Measurements from ENCODE around the gene SNX24. TPM values are rescaled to one million over a fixed set of nuclear protein-coding genes. Genes with fewer than 3 reads are reported as not detected.

The SNX24 gene
- total RNA-seq, 4 donors from 2014 or later: 13.3 to 21.5 (median 17.9) TPM

DNA sequence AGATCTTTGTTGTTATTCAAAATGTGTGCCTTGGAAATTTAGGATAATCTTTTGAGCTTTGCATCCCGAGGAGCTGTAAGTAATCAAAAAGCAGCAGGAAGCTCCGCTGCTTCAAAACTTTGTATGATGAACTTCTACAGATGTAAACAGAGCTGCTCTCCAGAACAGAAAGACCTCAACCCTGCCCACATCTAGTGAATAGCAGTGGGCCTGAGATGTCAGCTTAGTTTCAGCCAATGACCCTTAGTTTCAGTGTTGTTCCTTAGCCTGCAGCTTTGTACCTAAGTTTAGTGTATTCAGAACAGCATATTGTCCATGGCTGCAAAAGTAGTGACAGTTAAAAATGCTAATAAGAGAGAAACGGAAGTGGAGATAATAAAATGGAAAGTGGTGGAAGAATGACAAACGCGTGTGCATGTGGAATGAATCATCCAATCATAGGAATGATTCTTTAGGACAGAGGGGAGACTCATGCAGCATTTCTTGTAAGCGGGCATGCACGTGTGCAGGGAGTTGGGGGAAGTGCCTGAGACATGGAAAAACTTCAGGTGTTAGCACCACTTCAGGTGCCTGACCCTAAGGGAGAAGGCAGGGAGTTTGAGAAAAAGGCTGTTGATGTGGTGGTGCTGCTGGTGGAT, 24.9 kb downstream of the SNX24 start:
- no peak for DNase-seq (ENCODE audit: low spot score)
- TF ChIP-seq, protein P1, sequence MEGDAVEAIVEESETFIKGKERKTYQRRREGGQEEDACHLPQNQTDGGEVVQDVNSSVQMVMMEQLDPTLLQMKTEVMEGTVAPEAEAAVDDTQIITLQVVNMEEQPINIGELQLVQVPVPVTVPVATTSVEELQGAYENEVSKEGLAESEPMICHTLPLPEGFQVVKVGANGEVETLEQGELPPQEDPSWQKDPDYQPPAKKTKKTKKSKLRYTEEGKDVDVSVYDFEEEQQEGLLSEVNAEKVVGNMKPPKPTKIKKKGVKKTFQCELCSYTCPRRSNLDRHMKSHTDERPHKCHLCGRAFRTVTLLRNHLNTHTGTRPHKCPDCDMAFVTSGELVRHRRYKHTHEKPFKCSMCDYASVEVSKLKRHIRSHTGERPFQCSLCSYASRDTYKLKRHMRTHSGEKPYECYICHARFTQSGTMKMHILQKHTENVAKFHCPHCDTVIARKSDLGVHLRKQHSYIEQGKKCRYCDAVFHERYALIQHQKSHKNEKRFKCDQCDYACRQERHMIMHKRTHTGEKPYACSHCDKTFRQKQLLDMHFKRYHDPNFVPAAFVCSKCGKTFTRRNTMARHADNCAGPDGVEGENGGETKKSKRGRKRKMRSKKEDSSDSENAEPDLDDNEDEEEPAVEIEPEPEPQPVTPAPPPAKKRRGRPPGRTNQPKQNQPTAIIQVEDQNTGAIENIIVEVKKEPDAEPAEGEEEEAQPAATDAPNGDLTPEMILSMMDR (IDR thresholded peaks at IDR 0.05): no peak
- ATAC-seq (ENCODE audit: low FRiP score): no peak

DNA sequence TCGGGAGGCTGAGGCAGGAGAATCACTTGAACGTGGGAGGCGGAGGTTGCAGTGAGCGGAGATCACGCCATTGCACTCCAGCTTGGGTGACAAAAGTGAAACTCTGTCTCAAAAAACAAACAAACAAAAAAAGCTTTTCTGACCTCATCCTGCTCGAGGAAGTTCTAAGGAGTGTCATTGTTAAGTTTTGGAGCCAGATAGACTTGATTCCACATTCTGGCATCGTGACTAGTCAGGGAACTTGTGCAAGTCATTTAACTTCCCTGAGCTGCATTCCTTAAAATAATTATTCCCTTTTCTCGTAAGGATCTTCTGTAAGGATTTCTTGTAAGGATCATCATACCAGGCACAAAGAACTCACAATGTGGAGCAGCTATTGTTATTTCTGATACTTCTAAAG, 26.2 kb downstream of the SNX24 start:
- no peak for DNase-seq (ENCODE audit: low spot score)
- TF ChIP-seq, protein P1 (IDR thresholded peaks at IDR 0.05): no peak
- no peak for ATAC-seq (ENCODE audit: low FRiP score)

DNA sequence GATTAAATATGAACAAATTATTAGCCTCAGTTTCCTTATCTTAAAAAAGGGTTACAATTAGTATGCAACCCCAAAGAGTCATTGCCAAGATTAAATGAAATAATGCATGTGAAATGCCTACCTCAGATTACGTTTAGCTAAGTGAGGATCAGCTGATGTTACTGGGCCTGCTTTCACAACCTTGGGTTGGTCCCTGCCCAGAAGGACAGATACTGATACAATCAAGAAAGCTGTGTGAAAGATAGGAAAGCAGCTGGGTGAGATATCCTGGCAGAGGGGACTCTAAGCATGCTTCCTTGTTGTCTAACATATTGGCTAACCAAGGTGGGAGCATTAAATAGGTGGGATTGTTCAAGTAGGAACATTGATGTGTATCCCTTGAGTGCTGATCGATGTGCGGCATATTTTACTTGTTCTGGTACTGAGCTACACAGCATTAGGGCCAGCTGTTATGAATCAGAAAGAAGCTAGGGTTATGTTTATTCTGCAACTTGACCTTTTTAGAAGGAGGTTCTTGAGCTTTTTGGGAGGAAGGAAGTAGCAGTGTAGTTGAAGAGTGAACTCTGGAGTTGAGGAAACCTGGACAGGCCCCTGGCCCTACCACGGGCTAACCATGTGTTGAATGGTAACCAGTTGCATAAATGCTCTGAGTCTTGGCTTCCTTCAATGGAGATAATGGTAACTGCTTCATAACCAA, 28.9 kb downstream of the SNX24 start:
- TF ChIP-seq, protein P1 (IDR thresholded peaks at IDR 0.05): no peak
- ATAC-seq (ENCODE audit: low FRiP score): no peak
- DNase-seq (ENCODE audit: low spot score): no peak

DNA sequence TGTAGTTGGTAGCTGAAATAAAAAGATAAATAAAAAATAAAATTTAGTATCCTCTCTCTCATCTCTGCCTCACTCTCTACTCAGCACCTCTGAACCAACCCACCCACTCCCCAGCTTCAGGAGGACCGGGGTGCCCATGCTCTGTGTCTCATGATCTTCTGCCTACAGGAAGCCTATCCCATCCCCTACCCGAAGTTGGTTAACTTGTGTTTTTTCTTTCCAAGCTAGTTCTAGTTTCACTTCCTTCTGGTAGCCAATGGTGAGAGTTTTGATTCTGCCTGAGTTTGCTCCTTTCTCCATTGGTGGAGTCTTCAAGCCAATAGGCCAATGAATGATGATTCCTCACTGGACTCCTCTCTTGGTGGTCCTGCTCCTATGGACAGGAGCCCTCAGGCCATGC, 32.1 kb downstream of the SNX24 start:
- TF ChIP-seq, protein P1 (IDR thresholded peaks at IDR 0.05): no peak
- no peak for DNase-seq (ENCODE audit: low spot score)
- no peak for ATAC-seq (ENCODE audit: low FRiP score)

DNA sequence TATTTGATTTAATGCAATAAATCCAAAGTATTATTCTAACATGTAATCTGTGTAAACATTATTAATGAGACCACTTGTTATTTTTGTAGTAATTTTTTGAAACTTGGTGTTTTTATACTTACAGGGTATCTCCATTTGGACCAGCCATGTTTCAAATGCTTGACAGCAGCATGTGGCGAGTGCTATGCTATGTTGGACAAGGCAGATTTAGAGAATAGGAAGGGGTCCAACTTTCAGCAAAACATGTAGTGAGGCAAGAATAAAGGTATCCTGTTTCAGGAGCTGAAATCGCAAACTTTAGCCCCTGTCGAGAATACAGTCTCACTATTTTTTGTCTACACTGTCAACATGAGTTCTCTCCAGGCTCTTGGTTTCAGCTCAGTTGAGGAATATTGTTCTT, 33.7 kb downstream of the SNX24 start:
- ATAC-seq (ENCODE audit: low FRiP score) (no peak), DNase-seq (ENCODE audit: low spot score) (no peak)
- TF ChIP-seq, protein P1 (IDR thresholded peaks at IDR 0.05): no peak

DNA sequence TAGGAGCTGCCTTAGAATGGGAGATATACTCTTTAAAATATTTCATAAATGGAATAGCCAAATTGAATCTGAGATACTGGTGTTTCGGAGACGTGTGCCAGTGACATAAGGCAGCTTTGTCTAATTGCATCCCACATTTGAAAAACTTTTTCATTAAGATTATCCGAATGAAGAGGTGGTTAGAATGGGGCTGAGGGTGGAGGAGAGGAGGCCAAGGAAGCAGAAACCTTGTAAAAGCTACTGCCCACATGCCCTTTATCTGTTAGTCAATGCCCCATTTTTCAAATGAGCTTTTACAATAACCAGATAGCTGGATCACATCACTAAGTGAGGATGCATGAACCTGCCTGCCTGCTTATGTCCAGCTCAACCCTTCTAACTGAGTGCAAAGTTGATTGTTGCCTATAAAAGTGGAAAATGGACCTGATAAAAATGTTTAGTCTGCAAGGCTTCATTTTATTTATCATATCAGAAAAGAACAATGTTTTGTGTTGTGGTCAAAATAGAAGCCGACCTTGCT, 34.8 kb downstream of the SNX24 start:
- DNase-seq (ENCODE audit: low spot score) (no peak), ATAC-seq (ENCODE audit: low FRiP score) (no peak)
- TF ChIP-seq, protein P1 (IDR thresholded peaks at IDR 0.05): no peak

DNA sequence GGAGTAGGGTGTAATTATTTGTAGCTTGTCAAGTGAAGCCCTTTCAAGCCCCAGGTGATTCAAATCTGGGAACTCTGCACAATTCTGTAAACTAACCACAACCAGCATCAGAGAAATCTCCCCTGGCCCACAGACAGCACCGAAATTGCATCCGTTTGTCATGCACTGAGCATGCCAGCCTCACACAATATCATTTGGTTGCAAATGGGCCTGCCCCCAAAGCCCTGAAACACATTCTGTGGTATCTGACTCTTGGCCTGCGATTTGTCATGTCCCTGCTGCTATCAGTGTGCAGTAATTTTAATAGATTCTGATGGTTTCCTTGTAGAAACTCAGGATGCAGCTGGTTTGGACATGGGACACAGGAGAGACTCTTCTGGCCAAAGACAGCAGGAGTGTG, 35.3 kb downstream of the SNX24 start:
- TF ChIP-seq, protein P1 (IDR thresholded peaks at IDR 0.05): no peak
- DNase-seq (ENCODE audit: low spot score) (no peak), ATAC-seq (ENCODE audit: low FRiP score) (no peak)

All from omental fat pad (tissue), 4 donors.